ENCODE results near the gene NDUFB11. TPM values are rescaled to one million over a fixed set of nuclear protein-coding genes. Genes with fewer than 3 reads are reported as not detected.

NDUFB11 gene
- total RNA-seq (2014; rRNA removed; shearing (Covaris generic)): 139 TPM in 2 replicates
- total RNA-seq (2022): 76.8 and 78.1 TPM in 2 replicates
- Bru-seq, nascent RNA: percentile 73 among the genes with signal in this experiment
- percentile 86 among the genes with signal in this experiment for BruChase-seq, experiment 1, labeled RNA remaining after a 6-hour chase
- percentile 74 among the genes with signal in this experiment for BruChase-seq, experiment 2, labeled RNA remaining after a 2-hour chase
- long read RNA-seq, transcript NDUFB11-202 (3 exons, 1,388 nt): major isoform, 78 of 115 reads
- long read RNA-seq, transcript NDUFB11-201 (3 exons, 948 nt): minor isoform, 34 of 115 reads
- long read RNA-seq, partial matches to known transcripts: 3 of 115 reads
- long read RNA-seq, other reads (novel, unspliced or antisense): 0 of 115 reads

GRCh38 chrX:47144626-47145394 is at the start of gene NDUFB11, which contains the start of gene RBM10:
Gene NDUFB11, minus strand, starts transcription at chrX:47144702. Its CDS starts 23 bp downstream, at chrX:47144679.
Gene RBM10, plus strand, starts transcription at chrX:47145221. Its CDS starts 2,261 bp downstream, at chrX:47147482.
- Histone ChIP-seq H3K79me2 (ENCODE audit: insufficient read depth, low read depth, low read length) (peaks cover 62% of the 10 kb centered on the region), H2AFZ (ENCODE audit: low read length) (0 out of 2 replicates have a peak within 1 kb of the TSS, but pooled peaks have one; percentile 15), H3K4me1 (ENCODE audit: insufficient read depth, low read length, poor library complexity, severe bottlenecking) (peaks cover 20% of the 10 kb centered on the region), H3K9me2 (ENCODE audit: insufficient read depth, low read length) (no peaks in the 10 kb centered on the region), H3K4me3 (ENCODE audit: low read depth, low read length, poor library complexity, severe bottlenecking) (peak within 1 kb of the TSS; percentile 95), H3K9me3 (ENCODE audit: low read length) (no peaks in the 10 kb centered on the region), H4K20me1 (ENCODE audit: insufficient read depth, low read length) (0 out of 2 replicates have a peak, but pooled peaks cover 10% of the 10 kb centered on the region), H3K4me2 (ENCODE audit: low read length) (peak within 1 kb of the TSS; percentile 91), H3K36me3 (ENCODE audit: insufficient read depth, low read length) (peaks cover 46% of the 10 kb centered on the region), H3K27ac (ENCODE audit: low read depth, low read length, poor library complexity, severe bottlenecking) (peak within 1 kb of the TSS; percentile 93)
- CTCF ChIA-PET (ENCODE audit: unreplicated experiment): no interaction called here
- BruUV-seq (replicated peaks): no TSS peak
- POLR2A ChIA-PET: interaction anchor here (0.9 to 3.3 kb wide), 6 partner anchors 9 to 46 kb away, joined by 3 to 12 read pairs (median 6); no protein-coding TSS in a partner anchor
- TF ChIP-seq EZH2phosphoT487 (IDR thresholded peaks at IDR 0.05; ENCODE audit: borderline replicate concordance, low read depth, low read length) (no peak), CTCF (conservative IDR thresholded peaks at IDR 0.05; ENCODE audit: low read length) (peak; percentile 67)
- peak; percentile 94 for DNase-seq (ENCODE audit: low spot score)
- intact Hi-C loops (cut with micrococcal nuclease; ENCODE audit: unreplicated experiment): loop anchor here (1.0 to 2.0 kb wide), 2 partner anchors 48 to 88 kb away; partner anchors contain the start of genes UBA1 and USP11

GRCh38 chrX:47193475-47194193 is 49.1 kb upstream of the NDUFB11 start, which contains the start of gene UBA1:
Gene UBA1, plus strand, starts transcription at chrX:47193829. Its CDS starts 4,974 bp downstream, at chrX:47198803.
- CTCF ChIA-PET (ENCODE audit: unreplicated experiment): no interaction called here

More at GRCh38 chrX:47193475-47194193, 49.1 kb upstream of the NDUFB11 start, which contains the start of gene UBA1:
- H3K27ac ChIP-seq (ENCODE audit: low read depth, low read length, poor library complexity, severe bottlenecking): peak within 1 kb of the TSS; percentile 99
- H3K9me2 ChIP-seq (ENCODE audit: insufficient read depth, low read length): no peaks in the 10 kb centered on the region
- H2AFZ ChIP-seq (ENCODE audit: low read length): no peak within 1 kb of the TSS
- peak; percentile 95 for DNase-seq (ENCODE audit: low spot score)
- intact Hi-C loops (cut with micrococcal nuclease; ENCODE audit: unreplicated experiment): loop anchor here (1.0 to 5.0 kb wide), 6 partner anchors 25 to 329 kb away; partner anchors contain the start of genes CDK16, RBM10 and USP11
- peak within 1 kb of the TSS; percentile 94 for H3K4me3 ChIP-seq (ENCODE audit: low read depth, low read length, poor library complexity, severe bottlenecking)
- no TSS peak for BruUV-seq (replicated peaks)
- H3K79me2 ChIP-seq (ENCODE audit: insufficient read depth, low read depth, low read length): peaks cover 55% of the 10 kb centered on the region
- POLR2A ChIA-PET: interaction anchor here (0.6 kb wide), 1 partner anchor 312 kb away, joined by 6 read pairs; no protein-coding TSS in a partner anchor
- no peaks in the 10 kb centered on the region for H3K9me3 ChIP-seq (ENCODE audit: low read length)
- H4K20me1 ChIP-seq (ENCODE audit: insufficient read depth, low read length): no peaks in the 10 kb centered on the region
- TF ChIP-seq EZH2phosphoT487 (IDR thresholded peaks at IDR 0.05; ENCODE audit: borderline replicate concordance, low read depth, low read length): no peak
- TF ChIP-seq CTCF (conservative IDR thresholded peaks at IDR 0.05; ENCODE audit: low read length): peak; percentile 81
- H3K36me3 ChIP-seq (ENCODE audit: insufficient read depth, low read length): peaks cover 45% of the 10 kb centered on the region
- H3K4me1 ChIP-seq (ENCODE audit: insufficient read depth, low read length, poor library complexity, severe bottlenecking): peaks cover 33% of the 10 kb centered on the region
- peak within 1 kb of the TSS; percentile 93 for H3K4me2 ChIP-seq (ENCODE audit: low read length)

Measured in OCI-LY7 (cell line).